Esophagus squamous epithelium (tissue), 4 donors: ENCODE data around the gene MED16.

Experiments used
- POLR2A ChIP-seq, 4 donors: fragments of 450-650 bp; IDR thresholded peaks; one replicate each; pipeline ENCODE4 v1.6.1; 2017; ENCODE audit warnings: antibody characterized with exemption in 4 of 4, mild to moderate bottlenecking in 4 of 4, moderate library complexity in 3 of 4
- TF ChIP-seq, protein P1 (sequence below), 6 experiments: fragments of 450-650 bp in 4 of 6; fragments of 200-600 bp in 2 of 6; sonication (generic) in 2 of 6; IDR thresholded peaks; one replicate each; pipeline ENCODE4 v1.5.1; 2016 to 2019; ENCODE audit warnings: antibody characterized with exemption in 6 of 6, mild to moderate bottlenecking in 4 of 6, moderate library complexity in 4 of 6

DNA sequence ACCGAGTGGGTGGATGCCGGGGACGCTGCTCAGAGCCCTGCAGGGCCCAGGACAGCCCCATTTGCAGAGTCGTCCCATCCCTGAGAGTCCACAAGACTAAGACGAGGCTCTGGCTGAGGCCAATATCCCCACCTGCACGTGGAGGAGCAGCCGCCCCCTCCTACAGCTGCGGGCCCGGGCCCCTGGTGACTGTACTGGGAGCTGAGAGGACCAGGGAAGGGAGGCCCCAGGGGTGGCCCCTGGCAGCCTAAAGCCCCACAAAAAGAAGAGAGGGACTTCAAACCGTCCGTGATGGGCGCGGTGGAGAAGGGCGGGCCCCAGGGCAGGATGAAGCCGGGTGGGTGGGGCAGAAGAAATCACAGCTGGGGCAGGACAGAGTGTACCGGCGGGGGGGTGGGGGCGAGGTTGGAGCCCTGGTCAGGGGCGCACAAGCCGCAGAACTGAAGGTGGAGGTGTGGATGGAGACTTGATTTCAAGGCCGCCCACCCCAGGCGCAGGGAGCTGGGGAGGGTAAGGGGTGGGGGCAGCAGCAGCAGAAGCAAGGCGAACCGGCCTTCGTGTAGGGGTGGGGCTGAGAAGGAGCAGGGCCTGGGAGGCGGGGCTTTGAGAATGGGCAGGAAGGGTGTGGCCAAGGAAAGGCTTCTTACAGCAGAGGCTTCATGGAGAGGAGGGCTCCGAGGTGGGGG is 20.6 kb downstream of the MED16 start:
- TF ChIP-seq, protein P1, sequence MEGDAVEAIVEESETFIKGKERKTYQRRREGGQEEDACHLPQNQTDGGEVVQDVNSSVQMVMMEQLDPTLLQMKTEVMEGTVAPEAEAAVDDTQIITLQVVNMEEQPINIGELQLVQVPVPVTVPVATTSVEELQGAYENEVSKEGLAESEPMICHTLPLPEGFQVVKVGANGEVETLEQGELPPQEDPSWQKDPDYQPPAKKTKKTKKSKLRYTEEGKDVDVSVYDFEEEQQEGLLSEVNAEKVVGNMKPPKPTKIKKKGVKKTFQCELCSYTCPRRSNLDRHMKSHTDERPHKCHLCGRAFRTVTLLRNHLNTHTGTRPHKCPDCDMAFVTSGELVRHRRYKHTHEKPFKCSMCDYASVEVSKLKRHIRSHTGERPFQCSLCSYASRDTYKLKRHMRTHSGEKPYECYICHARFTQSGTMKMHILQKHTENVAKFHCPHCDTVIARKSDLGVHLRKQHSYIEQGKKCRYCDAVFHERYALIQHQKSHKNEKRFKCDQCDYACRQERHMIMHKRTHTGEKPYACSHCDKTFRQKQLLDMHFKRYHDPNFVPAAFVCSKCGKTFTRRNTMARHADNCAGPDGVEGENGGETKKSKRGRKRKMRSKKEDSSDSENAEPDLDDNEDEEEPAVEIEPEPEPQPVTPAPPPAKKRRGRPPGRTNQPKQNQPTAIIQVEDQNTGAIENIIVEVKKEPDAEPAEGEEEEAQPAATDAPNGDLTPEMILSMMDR (IDR thresholded peaks at IDR 0.05), result no peak
- TF ChIP-seq POLR2A (IDR thresholded peaks at IDR 0.05), result no peak
